Stimulated activated CD8-positive, alpha-beta memory T cell treated with anti-CD3 and anti-CD28 coated beads, Interleukin-12 subunit alpha, Interleukin-12 subunit beta, amount 100 ng/mL, for 24 hours (primary cell): Measurements from ENCODE around the gene TFIP11.

Experiments used
- DNase-seq: peaks from one replicate; pipeline ENCODE4 v3.0.0-alpha.2; 2020; ENCODE audit errors: extremely low read depth

The TFIP11 gene

GRCh38 chr22:26512149-26512793 is at the start of gene TFIP11:
TFIP11 (minus strand) TSS chr22:26512473; CDS start chr22:26510272, 2,201 bp downstream.
- DNase-seq, result peak; percentile 78

- DNase-seq, result no peak
Observed at GRCh38 chr22:26561756-26562417, 49.6 kb upstream of the TFIP11 start.

DNA sequence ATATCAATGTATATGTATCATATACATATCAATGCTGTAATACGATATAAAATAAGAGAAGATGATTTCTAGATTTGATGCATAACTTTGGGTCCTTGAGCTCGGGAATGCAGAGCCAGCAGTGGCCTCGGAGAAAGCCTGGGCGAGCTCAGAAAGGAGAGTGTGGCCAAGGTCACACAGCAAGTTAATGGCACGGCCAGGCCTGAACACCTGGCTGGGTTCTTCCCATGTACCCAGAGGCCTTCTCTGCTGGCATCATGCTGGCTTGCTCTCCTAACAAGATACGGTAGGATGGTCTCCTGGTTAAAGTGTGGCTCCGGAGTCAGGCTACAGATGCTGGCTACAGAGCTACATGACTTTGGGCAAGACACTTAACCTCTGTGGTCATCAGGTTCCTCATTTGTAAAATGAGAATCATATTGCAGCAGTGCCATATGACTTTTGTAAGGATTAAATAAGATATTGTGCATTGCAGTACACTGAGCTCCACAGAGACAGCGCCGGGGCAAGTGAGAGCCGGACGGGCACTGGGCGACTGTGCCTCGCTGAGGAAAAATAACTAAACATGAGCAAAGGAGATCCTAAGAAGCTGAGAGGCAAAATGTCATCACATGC is 47.8 kb upstream of the TFIP11 start:
- DNase-seq, result no peak

- no peak for DNase-seq
Observed at GRCh38 chr22:26558248-26558895, 46.1 kb upstream of the TFIP11 start.

GRCh38 chr22:26556904-26557303 is 44.6 kb upstream of the TFIP11 start:
- no peak for DNase-seq

- no peak for DNase-seq
Observed at GRCh38 chr22:26555478-26555877, 43.2 kb upstream of the TFIP11 start.

DNA sequence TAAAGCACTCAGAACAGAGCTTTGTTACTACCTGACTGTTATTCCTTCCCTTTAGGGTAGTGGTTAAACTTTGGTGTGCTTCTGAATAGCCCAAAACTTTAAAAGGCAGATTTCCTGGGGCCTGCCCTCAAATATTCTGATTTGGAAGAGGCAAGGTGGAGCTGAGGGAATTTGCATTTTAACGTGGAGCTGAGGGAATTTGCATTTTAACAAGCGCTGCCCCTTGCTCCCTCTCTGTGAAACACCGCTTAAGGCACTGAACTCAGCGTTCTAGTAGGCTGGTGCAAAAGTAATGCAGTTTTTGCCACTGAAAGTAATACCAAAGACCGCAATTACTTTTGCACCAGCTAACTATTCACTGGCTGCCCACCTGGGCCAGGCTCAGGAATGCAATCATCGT is 42.7 kb upstream of the TFIP11 start:
- no peak for DNase-seq

DNA sequence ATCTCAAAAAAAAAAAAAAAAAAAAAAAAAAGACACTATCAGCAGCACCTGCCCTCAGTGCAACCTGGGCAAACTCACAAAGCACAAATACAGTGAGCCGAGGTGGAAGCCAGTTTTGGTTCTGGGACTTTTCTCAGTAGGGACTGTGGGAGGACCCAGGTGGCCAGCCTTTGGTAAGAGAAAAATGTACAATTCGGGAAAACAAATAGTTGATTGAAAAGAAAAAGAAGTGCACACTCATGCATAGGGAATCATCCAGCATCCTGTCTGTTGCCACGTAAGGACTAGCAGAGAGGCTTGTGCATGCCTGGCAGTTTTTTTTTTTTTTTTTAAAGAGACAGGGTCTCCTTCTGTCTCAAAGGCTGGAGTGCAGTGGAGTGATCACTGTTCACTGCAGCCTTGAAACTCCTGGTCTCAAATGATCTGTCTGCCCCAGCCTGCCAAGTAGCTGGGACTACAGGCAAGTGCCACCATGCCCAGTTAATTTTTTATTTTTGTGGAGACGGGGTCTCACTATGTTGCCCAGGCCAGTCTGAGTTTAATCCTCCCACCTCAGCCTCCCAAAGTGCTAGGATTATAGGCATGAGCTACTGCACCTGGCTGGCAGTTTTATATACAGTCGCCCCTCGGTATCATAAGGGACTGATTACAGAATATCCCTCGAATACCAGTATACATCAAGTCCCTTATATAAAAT is 40.9 kb upstream of the TFIP11 start:
- no peak for DNase-seq

- no peak for DNase-seq
Observed at GRCh38 chr22:26552466-26552865, 40.2 kb upstream of the TFIP11 start.

DNA sequence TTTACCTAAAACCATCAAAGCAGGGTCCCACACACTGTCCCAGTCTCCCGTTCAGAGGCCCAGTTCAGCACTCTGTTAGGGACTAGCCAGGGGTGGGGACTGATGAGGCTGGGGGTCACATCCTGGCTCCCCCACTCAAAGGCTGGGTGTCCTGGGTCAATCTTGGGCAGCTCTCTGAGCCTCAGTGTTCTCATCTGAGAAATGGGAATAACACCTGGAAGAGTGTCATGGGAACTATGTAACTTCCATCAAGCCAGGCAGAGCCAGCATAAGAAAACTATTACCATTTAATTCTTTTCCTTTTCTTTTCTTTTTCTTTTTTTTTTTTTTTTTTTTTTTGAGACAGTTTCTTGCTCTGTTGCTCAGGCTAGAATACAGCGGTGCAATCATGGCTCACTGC is 39.3 kb upstream of the TFIP11 start:
- DNase-seq, result no peak

DNA sequence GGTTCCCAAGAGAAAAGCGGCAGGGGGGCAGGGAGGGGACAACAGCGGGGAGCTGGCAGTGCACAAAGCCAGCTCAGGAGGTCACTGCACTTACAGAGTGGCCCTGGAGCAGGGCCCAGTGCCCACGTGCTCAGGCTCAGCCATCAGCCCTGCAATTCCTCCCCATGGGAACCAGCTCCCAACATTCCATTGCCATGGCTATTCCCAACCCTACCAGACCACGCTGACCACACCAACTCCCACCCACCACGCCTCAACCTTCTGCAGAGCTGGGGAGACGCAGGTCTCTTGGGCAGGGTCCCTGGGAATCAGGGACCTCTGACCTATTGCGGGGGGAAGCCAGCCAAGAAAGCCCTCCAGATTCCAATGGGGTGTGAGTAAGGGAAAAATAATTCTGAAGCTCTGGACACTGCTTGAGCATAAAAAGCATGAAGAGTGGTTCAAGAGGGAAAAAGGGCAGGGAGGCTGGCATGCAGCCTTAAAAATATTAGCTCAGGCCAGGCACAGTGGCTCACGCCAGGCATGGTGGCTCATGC is 38.3 kb upstream of the TFIP11 start:
- DNase-seq, result no peak

GRCh38 chr22:26549902-26550497 is 37.7 kb upstream of the TFIP11 start:
- DNase-seq, result no peak

DNA sequence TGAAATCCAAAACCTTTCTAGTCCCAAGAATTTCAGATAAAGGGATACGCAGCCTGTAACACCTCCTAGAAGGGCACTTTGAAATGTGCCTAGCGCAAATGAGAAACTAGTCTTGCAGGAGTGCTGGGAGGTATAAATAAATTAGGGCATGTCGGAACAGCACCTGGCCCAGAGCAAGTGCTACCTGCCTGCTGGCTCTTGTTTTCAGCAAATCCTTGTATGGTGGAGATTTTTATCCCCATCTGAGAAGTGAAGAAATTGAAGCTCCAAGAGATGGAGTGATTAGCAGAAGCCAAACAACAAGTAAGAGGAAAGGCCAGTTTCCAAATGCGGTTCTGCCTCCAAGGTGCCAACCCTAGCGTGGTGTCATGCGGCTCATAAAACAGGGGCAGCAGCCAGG is 36.7 kb upstream of the TFIP11 start:
- DNase-seq, result no peak

DNA sequence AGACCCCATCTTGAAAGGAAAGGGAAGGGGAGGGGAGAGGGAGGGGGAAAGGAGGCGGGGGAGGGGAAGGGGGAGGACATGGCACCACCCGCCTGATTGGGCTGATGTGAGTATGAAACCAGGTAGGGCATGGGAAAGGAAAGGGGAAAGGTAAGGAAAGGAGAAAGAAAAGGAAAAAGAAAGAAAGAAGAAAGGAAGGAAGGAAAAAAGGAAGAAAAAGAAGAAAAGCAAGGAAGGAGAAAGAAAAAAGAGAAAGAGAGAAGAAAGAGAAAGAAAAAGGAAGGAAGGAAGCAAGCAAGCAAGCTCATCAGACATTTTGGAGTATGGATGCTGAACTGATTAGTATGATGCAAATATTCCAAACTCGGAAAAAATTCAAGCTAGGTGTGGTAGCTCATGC is 36.0 kb upstream of the TFIP11 start:
- no peak for DNase-seq

DNA sequence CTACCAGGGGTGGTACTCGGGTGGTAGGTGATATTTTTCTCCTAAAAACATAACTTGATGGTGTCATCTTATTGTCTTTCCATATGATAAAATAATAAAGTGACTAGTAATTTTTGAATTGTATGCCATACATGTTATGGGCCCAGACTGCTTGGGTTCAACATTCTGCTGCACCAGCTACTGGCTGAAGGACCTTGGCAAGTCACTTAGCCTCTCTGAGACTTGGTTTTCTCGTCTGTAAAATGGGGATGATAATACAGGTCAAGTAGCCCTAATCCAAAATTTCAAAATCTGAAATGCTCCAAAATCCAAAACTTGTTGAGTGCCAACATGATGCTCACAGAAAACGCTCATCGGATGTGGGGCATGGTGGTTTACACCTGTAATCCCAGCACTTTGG is 35.6 kb upstream of the TFIP11 start:
- no peak for DNase-seq

GRCh38 chr22:26547426-26547825 is 35.2 kb upstream of the TFIP11 start:
- peak; percentile 20 for DNase-seq

DNA sequence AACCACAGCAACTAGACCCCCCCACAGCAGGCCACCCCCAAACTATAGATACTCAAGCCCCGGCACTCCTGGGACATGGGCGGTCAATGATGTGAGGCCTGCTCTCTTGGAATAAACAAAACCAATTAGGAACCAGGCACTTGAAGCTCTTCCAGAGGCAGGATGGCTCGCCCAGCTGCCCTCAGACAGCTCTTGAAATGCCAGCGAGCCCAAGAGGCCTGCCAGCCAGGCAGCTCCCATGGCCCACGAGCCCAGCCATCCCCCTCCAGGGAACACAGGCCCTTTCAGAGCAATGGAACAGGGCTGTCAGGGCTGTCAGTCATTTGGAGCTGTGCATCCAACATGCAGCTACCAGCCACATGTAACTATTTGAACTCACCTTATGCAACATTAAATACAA is 34.0 kb upstream of the TFIP11 start:
- no peak for DNase-seq

DNA sequence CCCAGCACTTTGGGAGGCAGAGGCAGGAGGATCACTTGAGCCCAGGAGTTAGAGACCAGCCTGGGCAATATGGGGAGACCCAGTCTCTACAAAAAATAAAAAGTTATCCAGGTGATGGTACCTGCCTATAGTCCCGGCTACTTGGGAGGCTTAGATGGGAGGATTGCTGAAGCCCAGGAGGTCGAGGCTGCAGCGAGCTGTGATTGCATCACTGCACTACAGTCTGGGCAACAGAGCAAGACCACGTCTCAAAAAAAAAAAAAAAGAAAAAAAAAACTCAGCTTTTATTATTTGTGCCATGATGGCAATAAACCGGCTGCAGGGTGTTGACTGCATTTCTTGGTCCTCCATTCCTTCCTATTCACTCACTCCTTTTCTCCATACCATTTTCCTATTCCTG is 33.6 kb upstream of the TFIP11 start:
- no peak for DNase-seq

DNA sequence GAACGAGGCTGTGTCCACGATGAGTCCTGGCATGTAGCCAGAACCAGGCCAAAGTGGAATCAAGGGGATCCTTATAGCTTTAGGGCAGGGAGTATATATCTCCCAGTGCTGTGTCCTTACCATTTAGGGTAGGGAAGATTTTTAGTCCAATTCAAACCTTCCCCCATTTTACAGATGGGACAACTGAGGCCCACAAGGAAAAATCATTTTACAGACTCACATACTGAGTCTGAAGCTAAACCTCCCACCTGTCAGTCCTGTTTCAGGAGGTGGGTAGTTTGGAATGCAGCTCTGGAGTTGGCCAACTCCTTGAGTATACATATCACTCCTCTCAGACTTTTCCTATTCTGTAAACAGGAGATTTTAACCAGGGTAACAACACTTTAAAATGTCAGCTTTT is 33.1 kb upstream of the TFIP11 start:
- no peak for DNase-seq

DNA sequence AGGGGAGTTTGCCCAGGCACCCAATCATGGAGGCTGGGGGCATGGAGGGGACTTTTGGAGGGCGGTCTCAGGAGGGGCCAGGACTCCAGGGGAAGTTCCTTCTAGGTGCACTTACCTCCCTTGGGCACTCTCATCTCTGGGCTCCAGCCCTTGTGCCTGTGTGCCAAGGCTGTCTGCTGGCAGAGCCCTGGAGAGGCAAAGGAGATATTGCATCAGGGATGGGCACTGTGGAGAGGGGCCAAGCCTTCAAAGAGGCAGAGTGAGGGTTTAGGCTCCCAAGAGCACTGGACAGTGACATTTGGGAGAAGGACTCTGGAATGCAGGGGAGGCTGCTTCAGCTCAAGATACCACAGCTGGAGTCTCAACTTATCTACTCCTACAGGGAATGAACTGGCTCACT is 32.2 kb upstream of the TFIP11 start:
- no peak for DNase-seq

DNA sequence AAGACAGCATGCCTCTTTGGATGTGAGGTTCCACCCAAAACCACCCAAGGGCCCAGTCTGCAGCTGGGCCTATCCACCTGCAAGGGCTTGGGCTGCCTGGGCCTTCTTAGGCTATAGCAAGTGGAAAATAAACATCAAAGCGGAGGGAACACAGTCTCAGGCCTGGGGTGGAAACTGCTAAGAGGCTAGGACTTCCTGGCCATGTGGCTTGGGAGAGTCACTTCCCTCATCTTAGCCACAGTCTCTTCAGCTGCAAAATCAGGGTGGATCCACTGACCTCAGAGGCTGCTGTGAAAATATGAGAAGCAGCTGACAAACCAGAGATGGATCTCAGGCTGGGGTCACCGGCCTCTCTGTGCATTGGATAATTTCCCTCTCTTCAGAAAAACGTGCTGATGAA is 30.6 kb upstream of the TFIP11 start:
- no peak for DNase-seq
